ENCODE results near the gene ACSL1.

GRCh38 chr4:184762100-184762499 lies 63.7 kb downstream of the ACSL1 start:
- no peak for TF ChIP-seq EZH2 (IDR thresholded peaks at IDR 0.05; ENCODE audit: low read length, missing control alignments)
- TF ChIP-seq CTCF (conservative IDR thresholded peaks at IDR 0.05 in 1 of 2, IDR thresholded peaks at IDR 0.05 in 1 of 2; ENCODE audit: low read depth in 1 of 2, low read length in 2 of 2): no peak
